Coronary artery (tissue), 2 donors: ENCODE data around the gene KRT81.
"Not testable (repeated sequence)": the region's sequence is repeated elsewhere in the genome, so short reads cannot be mapped to it uniquely, and the experiment has no call there.

Source experiments
- DNase-seq: peaks from one replicate; pipeline ENCODE4 v3.0.0-alpha.2; 2017; ENCODE audit warnings: low spot score
- H3K27ac ChIP-seq, 2 donors: fragments of 200-600 bp; sonication (generic); one replicate each; pipeline ENCODE4 v1.5.1; 2016 to 2019
- H3K4me3 ChIP-seq: fragments of 200-600 bp; sonication (generic); 2 replicates; pipeline ENCODE4 v1.5.1; 2016; ENCODE audit warnings: mild to moderate bottlenecking, moderate library complexity
- CTCF ChIP-seq: fragments of 200-600 bp; sonication (generic); IDR thresholded peaks from one replicate; pipeline ENCODE4 v1.5.1; 2019; ENCODE audit warnings: antibody characterized with exemption

Gene KRT81

GRCh38 chr12:52260361-52261207 is 30.8 kb downstream of the KRT81 start:
- TF ChIP-seq CTCF = no peak
- no peak for DNase-seq
- Histone ChIP-seq H3K27ac (peak overlapping the region; percentile 20 to 50), H3K4me3 (no peak overlapping the region)

GRCh38 chr12:52259657-52260243 is 31.6 kb downstream of the KRT81 start:
- Histone ChIP-seq H3K27ac (peak overlapping the region; percentile 20 to 50), H3K4me3 (no peak overlapping the region)
- TF ChIP-seq CTCF = no peak
- DNase-seq = no peak

- peak overlapping the region in 1 of 2 donors; percentile 15 for H3K27ac ChIP-seq
- no peak for DNase-seq
- H3K4me3 ChIP-seq = peak overlapping the region; percentile 62
- TF ChIP-seq CTCF = no peak
Measured at GRCh38 chr12:52258335-52258901, 32.9 kb downstream of the KRT81 start.

GRCh38 chr12:52257922-52258321 is 33.4 kb downstream of the KRT81 start:
- not testable (repeated sequence) for H3K27ac ChIP-seq, DNase-seq
- peak overlapping the region; percentile 62 for H3K4me3 ChIP-seq

- TF ChIP-seq CTCF = no peak
- H3K4me3 ChIP-seq = no peak overlapping the region
- no peak overlapping the region for H3K27ac ChIP-seq
- DNase-seq = no peak
Measured at GRCh38 chr12:52257074-52257551, 34.2 kb downstream of the KRT81 start.

GRCh38 chr12:52256584-52256935 is 34.8 kb downstream of the KRT81 start:
- H3K4me3 ChIP-seq = no peak overlapping the region
- no peak for TF ChIP-seq CTCF
- no peak for DNase-seq
- no peak overlapping the region for H3K27ac ChIP-seq

- no peak for TF ChIP-seq CTCF
- no peak overlapping the region for H3K27ac ChIP-seq
- H3K4me3 ChIP-seq = no peak overlapping the region
- no peak for DNase-seq
Measured at GRCh38 chr12:52255926-52256583, 35.3 kb downstream of the KRT81 start.
